Neural cell (in vitro differentiated cells): Measurements from ENCODE around the gene KL.

Experiments
- EP300 ChIP-seq: fragments of 450-650 bp; conservative IDR thresholded peaks from 2 replicates; pipeline ENCODE4 v1.6.1; 2014; ENCODE audit warnings: antibody characterized with exemption, mild to moderate bottlenecking, moderate library complexity; ENCODE audit not compliant: poor library complexity, severe bottlenecking
- TF ChIP-seq, protein P1 (sequence below): fragments of 450-650 bp; IDR thresholded peaks from 2 replicates; pipeline ENCODE4 v1.5.1; 2014; ENCODE audit warnings: antibody characterized with exemption, mild to moderate bottlenecking, moderate library complexity; ENCODE audit not compliant: poor library complexity, severe bottlenecking

DNA sequence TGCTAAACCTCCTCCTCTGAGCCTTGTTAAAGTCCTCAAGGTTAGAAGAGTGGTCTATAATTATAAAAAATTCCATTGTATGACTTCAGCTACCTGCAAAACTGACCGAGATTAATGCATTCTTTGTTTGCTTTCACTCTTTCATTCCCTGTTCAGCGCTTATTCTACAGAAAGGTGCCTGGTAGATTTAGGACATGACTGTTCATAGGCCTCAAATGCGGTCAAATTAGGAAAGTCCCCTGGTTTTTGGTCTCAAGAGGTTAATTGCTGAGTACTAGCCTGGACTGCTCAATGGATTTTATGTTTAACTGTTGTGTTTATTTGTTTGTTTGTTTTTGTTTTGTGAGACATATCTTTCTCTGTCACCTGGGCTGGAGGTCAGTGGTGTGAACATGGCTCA lies 35.4 kb downstream of the KL start:
- TF ChIP-seq, protein P1, sequence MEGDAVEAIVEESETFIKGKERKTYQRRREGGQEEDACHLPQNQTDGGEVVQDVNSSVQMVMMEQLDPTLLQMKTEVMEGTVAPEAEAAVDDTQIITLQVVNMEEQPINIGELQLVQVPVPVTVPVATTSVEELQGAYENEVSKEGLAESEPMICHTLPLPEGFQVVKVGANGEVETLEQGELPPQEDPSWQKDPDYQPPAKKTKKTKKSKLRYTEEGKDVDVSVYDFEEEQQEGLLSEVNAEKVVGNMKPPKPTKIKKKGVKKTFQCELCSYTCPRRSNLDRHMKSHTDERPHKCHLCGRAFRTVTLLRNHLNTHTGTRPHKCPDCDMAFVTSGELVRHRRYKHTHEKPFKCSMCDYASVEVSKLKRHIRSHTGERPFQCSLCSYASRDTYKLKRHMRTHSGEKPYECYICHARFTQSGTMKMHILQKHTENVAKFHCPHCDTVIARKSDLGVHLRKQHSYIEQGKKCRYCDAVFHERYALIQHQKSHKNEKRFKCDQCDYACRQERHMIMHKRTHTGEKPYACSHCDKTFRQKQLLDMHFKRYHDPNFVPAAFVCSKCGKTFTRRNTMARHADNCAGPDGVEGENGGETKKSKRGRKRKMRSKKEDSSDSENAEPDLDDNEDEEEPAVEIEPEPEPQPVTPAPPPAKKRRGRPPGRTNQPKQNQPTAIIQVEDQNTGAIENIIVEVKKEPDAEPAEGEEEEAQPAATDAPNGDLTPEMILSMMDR = no peak
- no peak for TF ChIP-seq EP300
